Head of caudate nucleus (tissue), 42 donors: ENCODE results near the gene TRMU.

ENCODE experiments used
- DNase-seq, 42 donors: peaks; one replicate each; pipeline versions ENCODE4 v3.0.0 to v3.0.0-alpha.2; 2020 to 2021; ENCODE audit warnings: mixed read lengths in 7 of 42
- intact Hi-C: fragments of 100-400 bp; cut with DNase I; formaldehyde crosslinking; loops from one replicate; pipeline ENCODE4 v1.15.0; 2022

TRMU gene

GRCh38 chr22:46335201-46336118, at the start of gene TRMU:
Gene TRMU, plus strand, starts transcription at chr22:46335714. Its CDS starts 51 bp downstream, at chr22:46335765.
- intact Hi-C loops, result loop anchor here (10.0 kb wide), 1 partner anchor 341 kb away; no protein-coding TSS in a partner anchor
- DNase-seq, result peak; percentile 49 to 95 (median 87)

- intact Hi-C loops, result no loop called here
- no peak for DNase-seq
Observed at GRCh38 chr22:46286006-46286405, 49.5 kb upstream of the TRMU start.

GRCh38 chr22:46286941-46287872, 48.3 kb upstream of the TRMU start:
- intact Hi-C loops, result no loop called here
- no peak for DNase-seq

GRCh38 chr22:46287873-46288751, 47.4 kb upstream of the TRMU start:
- intact Hi-C loops, result no loop called here

GRCh38 chr22:46288846-46289243, 46.7 kb upstream of the TRMU start:
- intact Hi-C loops, result no loop called here
- no peak for DNase-seq

More at GRCh38 chr22:46287873-46288751, 47.4 kb upstream of the TRMU start:
- peak in 1 of 42 donors; percentile 37 for DNase-seq

GRCh38 chr22:46289244-46289891, 46.1 kb upstream of the TRMU start:
- intact Hi-C loops, result no loop called here
- no peak for DNase-seq

GRCh38 chr22:46290121-46290842, 45.2 kb upstream of the TRMU start:
- intact Hi-C loops, result loop anchor here (10.0 kb wide), 1 partner anchor 295 kb away; no protein-coding TSS in a partner anchor
- DNase-seq, result no peak

- intact Hi-C loops, result loop anchor here (10.0 kb wide), 1 partner anchor 296 kb away; no protein-coding TSS in a partner anchor
- DNase-seq, result no peak
Observed at GRCh38 chr22:46290843-46291785, 44.4 kb upstream of the TRMU start.

- intact Hi-C loops, result loop anchor here (10.0 kb wide), 1 partner anchor 297 kb away; no protein-coding TSS in a partner anchor
- DNase-seq, result no peak
Observed at GRCh38 chr22:46292173-46292572, 43.3 kb upstream of the TRMU start.

- intact Hi-C loops, result loop anchor here (10.0 kb wide), 1 partner anchor 298 kb away; no protein-coding TSS in a partner anchor
- peak in 5 of 42 donors; percentile 20 to 56 (median 42) for DNase-seq
Observed at GRCh38 chr22:46292732-46293131, 42.8 kb upstream of the TRMU start.

GRCh38 chr22:46293577-46294260, 41.8 kb upstream of the TRMU start:
- intact Hi-C loops, result loop anchor here (10.0 kb wide), 1 partner anchor 299 kb away; no protein-coding TSS in a partner anchor

GRCh38 chr22:46294784-46295183, 40.7 kb upstream of the TRMU start:
- DNase-seq, result no peak
- intact Hi-C loops, result loop anchor here (5.0 to 10.0 kb wide), 2 partner anchors 172 to 300 kb away; no protein-coding TSS in a partner anchor

More at GRCh38 chr22:46293577-46294260, 41.8 kb upstream of the TRMU start:
- DNase-seq, result peak; percentile 62 to 96 (median 83)

GRCh38 chr22:46295277-46295971, 40.1 kb upstream of the TRMU start:
- DNase-seq, result no peak
- intact Hi-C loops, result loop anchor here (5.0 to 10.0 kb wide), 2 partner anchors 173 to 301 kb away; no protein-coding TSS in a partner anchor
